Stimulated activated naive CD4-positive, alpha-beta T cell treated with Interleukin-2 at 50 U/mL for 16 hours (primary cell): ENCODE results near the gene SCGB3A2.

Experiments used
- DNase-seq: peaks from one replicate; lab custom pipeline; 2025; lab: John Stamatoyannopoulos, UW

SCGB3A2 gene

GRCh38 chr5:147878066-147878759 is at the start of gene SCGB3A2:
Gene SCGB3A2, plus strand, starts transcription at chr5:147878711. Its CDS starts 93 bp downstream, at chr5:147878804.
- DNase-seq, result no peak

GRCh38 chr5:147830035-147830434 is 48.5 kb upstream of the SCGB3A2 start:
- DNase-seq, result no peak

- no peak for DNase-seq
Observed at GRCh38 chr5:147831465-147831864, 47.0 kb upstream of the SCGB3A2 start, which contains the start of gene SPINK1. Gene SPINK1, minus strand, starts transcription at chr5:147831671. Its CDS starts 94 bp downstream, at chr5:147831577.

GRCh38 chr5:147832541-147832940 is 46.0 kb upstream of the SCGB3A2 start:
- DNase-seq, result no peak

GRCh38 chr5:147835386-147835798 is 43.1 kb upstream of the SCGB3A2 start:
- no peak for DNase-seq

- no peak for DNase-seq
Observed at GRCh38 chr5:147836439-147836838, 42.1 kb upstream of the SCGB3A2 start.

- DNase-seq, result no peak
Observed at GRCh38 chr5:147842869-147843268, 35.6 kb upstream of the SCGB3A2 start.

GRCh38 chr5:147844846-147845245 is 33.7 kb upstream of the SCGB3A2 start:
- DNase-seq, result no peak

- DNase-seq, result no peak
Observed at GRCh38 chr5:147845618-147846017, 32.9 kb upstream of the SCGB3A2 start.

GRCh38 chr5:147849226-147849625 is 29.3 kb upstream of the SCGB3A2 start:
- DNase-seq, result no peak

- DNase-seq, result no peak
Observed at GRCh38 chr5:147851578-147851977, 26.9 kb upstream of the SCGB3A2 start.

- DNase-seq, result no peak
Observed at GRCh38 chr5:147852365-147852764, 26.1 kb upstream of the SCGB3A2 start.

GRCh38 chr5:147853372-147853987 is 25.0 kb upstream of the SCGB3A2 start:
- DNase-seq, result no peak

GRCh38 chr5:147854331-147854730 is 24.2 kb upstream of the SCGB3A2 start:
- DNase-seq, result no peak

- no peak for DNase-seq
Observed at GRCh38 chr5:147854894-147855773, 23.4 kb upstream of the SCGB3A2 start.

GRCh38 chr5:147855774-147856069 is 22.8 kb upstream of the SCGB3A2 start:
- no peak for DNase-seq

GRCh38 chr5:147856801-147857200 is 21.7 kb upstream of the SCGB3A2 start:
- DNase-seq, result no peak

GRCh38 chr5:147857302-147858129 is 21.0 kb upstream of the SCGB3A2 start:
- peak; percentile 9 for DNase-seq

GRCh38 chr5:147858565-147858964 is 19.9 kb upstream of the SCGB3A2 start:
- DNase-seq, result no peak

- DNase-seq, result no peak
Observed at GRCh38 chr5:147859962-147860640, 18.4 kb upstream of the SCGB3A2 start.

- no peak for DNase-seq
Observed at GRCh38 chr5:147860641-147861025, 17.9 kb upstream of the SCGB3A2 start.
